DOHH2 (cell line): ENCODE results near the gene NEGR1.

ENCODE experiments used
- H3F3A ChIP-seq: fragments of 200-600 bp; sonication (generic), shearing (Covaris generic); 2 replicates; pipeline ENCODE4 v1.6.0; 2016; ENCODE audit warnings: antibody characterized with exemption, mild to moderate bottlenecking; ENCODE audit not compliant: control insufficient read depth, insufficient read depth
- H3K27ac ChIP-seq: fragments of 200-600 bp; sonication (generic); 2 replicates; pipeline ENCODE4 v1.5.1; 2014; ENCODE audit warnings: low read depth, mild to moderate bottlenecking, low read length, moderate library complexity
- H3K27me3 ChIP-seq: fragments of 200-600 bp; sonication (generic); 2 replicates; pipeline ENCODE4 v1.6.1; 2014; ENCODE audit warnings: mild to moderate bottlenecking, low read length, mixed read lengths; ENCODE audit not compliant: control insufficient read depth
- H3K36me3 ChIP-seq: fragments of 200-600 bp; sonication (generic); 2 replicates; pipeline ENCODE4 v1.6.1; 2014; ENCODE audit warnings: mild to moderate bottlenecking, low read length, moderate library complexity, mixed read lengths; ENCODE audit not compliant: control insufficient read depth
- H3K4me1 ChIP-seq: fragments of 200-600 bp; sonication (generic); 2 replicates; pipeline ENCODE4 v1.6.1; 2014; ENCODE audit warnings: mild to moderate bottlenecking, low read length, mixed read lengths; ENCODE audit not compliant: control insufficient read depth
- H3K4me2 ChIP-seq: fragments of 200-600 bp; sonication (generic); 2 replicates; pipeline ENCODE4 v1.6.0; 2014; ENCODE audit warnings: mild to moderate bottlenecking, low read length, moderate library complexity
- H3K4me3 ChIP-seq: fragments of 200-600 bp; sonication (generic); 2 replicates; pipeline ENCODE4 v1.5.1; 2014; ENCODE audit warnings: mild to moderate bottlenecking, low read length, mixed read lengths
- H3K79me2 ChIP-seq: fragments of 200-600 bp; sonication (generic); 2 replicates; pipeline ENCODE4 v1.6.1; 2014; ENCODE audit warnings: mild to moderate bottlenecking, low read length, mixed read lengths; ENCODE audit not compliant: control insufficient read depth
- H3K9me2 ChIP-seq: fragments of 200-600 bp; sonication (generic); replicated peaks from 2 replicates; pipeline ENCODE4 v1.6.1; 2014; ENCODE audit warnings: mild to moderate bottlenecking, low read length, mixed read lengths; ENCODE audit not compliant: control insufficient read depth
- H3K9me3 ChIP-seq: fragments of 200-600 bp; sonication (generic); 2 replicates; pipeline ENCODE4 v1.6.1; 2014; ENCODE audit warnings: antibody characterized with exemption, low read length, mixed read lengths; ENCODE audit not compliant: control insufficient read depth, insufficient read depth
- H4K20me1 ChIP-seq: fragments of 200-600 bp; sonication (generic); 2 replicates; pipeline ENCODE4 v1.6.0; 2014; ENCODE audit warnings: low read depth, mild to moderate bottlenecking, antibody characterized with exemption, low read length, moderate library complexity; ENCODE audit not compliant: control insufficient read depth, insufficient read depth
- CTCF ChIP-seq: fragments of 200-600 bp; sonication (generic); IDR thresholded peaks from one replicate; pipeline ENCODE4 v1.5.1; 2014; ENCODE audit warnings: antibody characterized with exemption, mild to moderate bottlenecking, low read depth, low read length; ENCODE audit not compliant: poor library complexity, severe bottlenecking
- EZH2phosphoT487 ChIP-seq: fragments of 200-600 bp; sonication (generic); IDR thresholded peaks from 2 replicates; pipeline ENCODE4 v1.6.1; 2017; ENCODE audit warnings: borderline replicate concordance, mild to moderate bottlenecking, antibody characterized with exemption, low read length, moderate library complexity, mixed read lengths

NEGR1 gene

GRCh38 chr1:72003092-72003491, 279.2 kb downstream of the NEGR1 start:
- no peaks in the 10 kb centered on the region for H4K20me1 ChIP-seq
- no peaks in the 10 kb centered on the region for H3K79me2 ChIP-seq
- H3K4me2 ChIP-seq = no peak overlapping the region
- no peaks in the 10 kb centered on the region for H3K36me3 ChIP-seq
- no peak for TF ChIP-seq CTCF
- TF ChIP-seq EZH2phosphoT487 = no peak
- no peaks in the 10 kb centered on the region for H3K4me1 ChIP-seq
- no peaks in the 10 kb centered on the region for H3K27me3 ChIP-seq
- no peak overlapping the region for H3K4me3 ChIP-seq
- H3K9me2 ChIP-seq = no peaks in the 10 kb centered on the region
- H3K27ac ChIP-seq = no peak overlapping the region
- H3K9me3 ChIP-seq = no peaks in the 10 kb centered on the region
- no peaks in the 10 kb centered on the region for H3F3A ChIP-seq

- H3K4me2 ChIP-seq = no peak overlapping the region
- no peaks in the 10 kb centered on the region for H3K4me1 ChIP-seq
- no peak overlapping the region for H3K27ac ChIP-seq
- H4K20me1 ChIP-seq = no peaks in the 10 kb centered on the region
- H3K27me3 ChIP-seq = no peaks in the 10 kb centered on the region
- no peaks in the 10 kb centered on the region for H3K36me3 ChIP-seq
- no peaks in the 10 kb centered on the region for H3K9me3 ChIP-seq
- H3K4me3 ChIP-seq = no peak overlapping the region
- no peaks in the 10 kb centered on the region for H3K9me2 ChIP-seq
- H3F3A ChIP-seq = no peaks in the 10 kb centered on the region
- TF ChIP-seq CTCF (no peak), EZH2phosphoT487 (no peak)
- no peaks in the 10 kb centered on the region for H3K79me2 ChIP-seq
These were observed 281.5 kb downstream of the NEGR1 start for GRCh38 chr1:72000809-72001208.

GRCh38 chr1:71994646-71995045, 287.7 kb downstream of the NEGR1 start:
- H3F3A ChIP-seq = no peaks in the 10 kb centered on the region
- no peaks in the 10 kb centered on the region for H3K79me2 ChIP-seq
- no peak overlapping the region for H3K4me2 ChIP-seq
- H3K9me2 ChIP-seq = no peaks in the 10 kb centered on the region
- TF ChIP-seq EZH2phosphoT487 = no peak
- H3K27me3 ChIP-seq = no peaks in the 10 kb centered on the region
- no peaks in the 10 kb centered on the region for H3K4me1 ChIP-seq
- H3K36me3 ChIP-seq = no peaks in the 10 kb centered on the region
- H3K27ac ChIP-seq = no peak overlapping the region
- no peaks in the 10 kb centered on the region for H3K9me3 ChIP-seq
- H4K20me1 ChIP-seq = no peaks in the 10 kb centered on the region
- no peak overlapping the region for H3K4me3 ChIP-seq

- Histone ChIP-seq H3F3A (no peaks in the 10 kb centered on the region), H4K20me1 (no peaks in the 10 kb centered on the region), H3K27me3 (no peaks in the 10 kb centered on the region), H3K4me3 (no peak overlapping the region), H3K4me1 (no peaks in the 10 kb centered on the region), H3K27ac (no peak overlapping the region), H3K36me3 (no peaks in the 10 kb centered on the region), H3K9me3 (no peaks in the 10 kb centered on the region), H3K9me2 (no peaks in the 10 kb centered on the region), H3K79me2 (no peaks in the 10 kb centered on the region), H3K4me2 (no peak overlapping the region)
- TF ChIP-seq CTCF = no peak
- no peak for TF ChIP-seq EZH2phosphoT487
These were observed 295.2 kb downstream of the NEGR1 start for GRCh38 chr1:71987181-71987580.
